Activated T-helper 9 cell treated with anti-CD3 and anti-CD28 coated beads, Interleukin-2, amount 50 U/mL, for 16 hours (primary cell): ENCODE measurements around the gene HES2.
"Not testable (repeated sequence)": the region's sequence is repeated elsewhere in the genome, so short reads cannot be mapped to it uniquely, and the experiment has no call there.

Source experiments
- DNase-seq: peaks from one replicate; pipeline ENCODE4 v3.0.0-alpha.2; 2020; ENCODE audit warnings: low read depth

HES2 gene

DNA sequence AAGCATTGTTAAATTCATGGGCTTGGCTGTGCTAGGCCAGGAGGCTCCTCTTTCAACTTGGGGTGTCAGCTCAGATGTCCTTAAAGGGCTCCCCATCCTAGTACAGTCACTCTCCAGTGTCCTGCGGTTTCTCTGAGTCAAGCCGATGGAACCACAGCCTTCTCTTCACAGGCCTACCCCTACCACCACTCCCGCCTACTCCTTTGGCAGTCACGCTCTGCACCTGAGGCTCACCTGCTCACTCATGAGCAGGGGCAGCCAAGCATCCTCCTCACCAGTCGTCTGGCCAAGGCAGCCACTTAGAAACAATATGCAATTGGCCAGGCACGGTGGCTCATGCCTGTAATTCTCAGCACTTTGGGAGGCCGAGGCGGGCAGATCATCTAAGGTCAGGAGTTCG, 29.7 kb downstream of the HES2 start:
- DNase-seq: no peak

DNA sequence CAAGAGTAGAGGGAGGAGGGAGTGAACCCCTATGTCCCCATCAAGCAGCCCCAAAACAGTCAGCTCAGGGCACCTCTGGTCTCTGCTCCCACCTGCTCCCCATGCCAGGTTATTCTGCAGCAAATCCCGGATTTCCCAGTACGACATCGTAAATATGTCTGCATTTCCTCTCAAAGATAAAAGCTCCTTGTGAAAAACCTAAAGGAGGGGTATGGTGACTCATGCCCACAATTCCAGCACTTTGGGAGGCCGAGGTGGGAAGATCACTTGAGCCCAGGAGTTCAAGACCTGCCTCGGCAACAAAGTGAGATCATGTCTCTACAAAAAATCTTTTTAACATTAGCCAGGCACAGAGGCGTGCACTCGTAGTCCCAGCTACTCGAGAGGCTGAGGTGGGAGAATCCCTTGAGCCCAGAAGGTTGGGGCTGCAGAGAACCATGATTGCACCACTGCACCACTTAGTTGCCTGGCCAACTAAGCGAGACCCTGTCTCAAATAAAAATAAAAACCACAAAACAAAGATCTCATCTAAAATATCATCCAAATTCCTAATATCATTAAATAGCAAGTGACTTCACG, 33.3 kb downstream of the HES2 start:
- no peak for DNase-seq

DNA sequence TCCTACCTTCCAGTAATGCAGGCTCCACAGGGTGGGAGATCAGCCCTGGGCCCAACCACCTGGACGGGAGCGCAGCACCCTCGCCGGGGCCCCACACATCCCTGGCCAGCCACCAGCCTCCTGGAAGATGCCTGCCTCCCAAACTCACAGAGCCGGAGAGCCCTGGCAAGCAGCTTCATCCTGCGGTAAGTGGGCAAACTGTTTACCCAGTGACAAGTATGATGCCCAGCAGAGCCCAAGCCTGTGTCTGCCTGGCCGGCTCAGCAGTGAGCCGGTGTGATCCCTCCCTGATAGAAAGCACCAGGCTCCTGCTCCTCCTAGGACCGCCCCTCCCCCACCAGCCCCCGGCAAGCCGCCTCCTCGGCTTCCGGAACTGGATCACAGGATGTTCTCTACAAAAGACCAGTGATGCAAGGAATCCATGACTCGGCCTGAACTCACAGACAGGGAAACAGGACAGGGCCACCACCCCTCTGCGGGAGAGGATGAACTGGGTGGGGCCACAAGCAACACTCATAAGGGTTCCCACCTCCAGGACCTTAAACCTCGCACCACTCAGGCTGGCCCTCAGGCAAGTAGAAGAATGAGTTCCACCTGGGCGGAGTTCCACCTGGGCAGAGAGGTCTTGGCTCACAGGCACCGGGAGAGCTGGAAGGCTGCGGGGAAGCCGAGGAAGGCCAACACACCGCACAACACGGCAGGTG, 34.1 kb downstream of the HES2 start:
- DNase-seq: no peak

DNA sequence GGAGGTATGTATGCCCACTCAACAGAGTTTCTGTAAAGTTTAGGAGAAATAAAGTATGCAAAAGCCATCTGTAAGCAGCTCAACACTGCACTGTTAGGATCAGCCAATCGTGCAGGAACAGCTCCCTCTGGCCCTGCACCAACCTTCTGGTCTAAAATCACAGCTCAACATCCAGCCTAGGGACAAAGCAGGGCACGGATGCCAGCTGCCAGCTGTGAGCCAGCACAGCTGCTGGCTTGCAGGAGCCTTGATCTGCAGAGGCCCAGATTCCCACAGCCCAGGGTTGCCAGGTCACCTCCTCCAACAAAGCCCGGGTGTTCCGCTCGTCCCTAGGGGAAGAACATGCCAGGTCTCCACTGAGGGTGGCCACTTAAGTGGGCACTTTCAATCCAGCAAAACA, 34.8 kb downstream of the HES2 start:
- DNase-seq: no peak

DNA sequence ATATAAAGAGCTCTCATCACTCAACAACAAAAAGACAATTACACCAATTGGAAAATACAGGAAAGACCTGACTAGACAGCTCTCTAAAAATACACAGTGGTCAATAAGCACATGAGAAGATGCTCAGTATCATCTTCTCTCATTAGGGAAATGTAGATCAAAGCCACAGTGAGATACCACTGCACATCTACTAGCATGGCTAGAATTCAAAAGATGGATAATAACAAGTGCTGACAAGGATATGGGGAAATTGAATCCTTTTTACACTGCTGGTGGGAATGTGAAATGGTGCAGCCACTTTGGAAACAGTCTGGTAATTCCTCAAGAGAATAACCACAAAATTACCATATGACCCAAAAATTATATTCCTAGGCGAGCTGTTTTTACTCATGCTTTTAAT, 35.6 kb downstream of the HES2 start:
- DNase-seq: no peak

DNA sequence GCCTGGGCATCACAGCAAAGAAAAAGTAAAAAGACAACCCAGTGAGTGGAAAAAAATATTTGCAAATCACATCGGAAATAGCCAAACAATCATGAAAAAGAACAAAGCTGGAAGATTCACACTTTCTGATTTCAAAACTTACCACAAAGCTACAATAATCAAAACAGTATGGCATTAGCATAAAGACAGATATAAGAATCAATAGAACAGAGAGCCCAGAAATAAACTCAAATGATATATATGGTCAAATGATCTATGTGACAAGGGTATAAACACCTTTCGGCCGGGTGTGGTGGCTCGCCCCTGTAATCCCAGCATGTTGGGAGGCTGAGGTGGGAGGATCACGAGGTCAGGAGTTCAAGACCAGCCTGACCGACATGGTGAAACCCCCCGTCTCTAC, 39.7 kb downstream of the HES2 start:
- no peak for DNase-seq

DNA sequence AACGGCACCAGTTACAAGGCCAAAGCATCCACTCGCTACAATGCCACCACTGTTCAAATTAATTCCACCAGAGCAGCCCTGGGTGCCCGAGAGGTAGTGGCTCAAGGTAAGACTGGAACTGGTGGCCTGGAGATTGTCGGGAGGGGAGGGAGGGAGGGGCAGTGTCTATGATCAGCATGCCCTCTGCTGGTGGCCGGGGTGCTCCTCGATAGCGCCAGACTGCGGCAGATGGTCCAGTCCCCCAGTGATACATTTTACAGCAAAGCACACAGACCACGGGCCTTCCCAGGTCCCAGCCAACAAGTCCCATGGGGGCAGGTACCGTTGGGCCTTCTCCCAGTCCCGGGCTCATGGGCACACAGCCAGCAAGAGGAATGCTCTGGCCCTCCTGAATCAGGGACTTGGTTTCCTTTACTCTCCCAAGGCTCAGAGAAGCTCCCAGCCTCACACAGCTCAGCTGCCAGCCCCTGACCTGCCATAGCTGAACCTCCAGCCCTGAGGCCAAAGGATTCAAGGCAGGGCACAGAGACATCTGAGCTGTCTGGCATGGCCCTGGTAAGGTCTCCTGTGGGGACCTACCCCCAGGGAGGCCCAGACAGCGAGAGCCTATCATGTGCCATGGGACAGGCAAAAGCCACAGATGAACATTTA, 41.5 kb downstream of the HES2 start:
- DNase-seq: no peak

DNA sequence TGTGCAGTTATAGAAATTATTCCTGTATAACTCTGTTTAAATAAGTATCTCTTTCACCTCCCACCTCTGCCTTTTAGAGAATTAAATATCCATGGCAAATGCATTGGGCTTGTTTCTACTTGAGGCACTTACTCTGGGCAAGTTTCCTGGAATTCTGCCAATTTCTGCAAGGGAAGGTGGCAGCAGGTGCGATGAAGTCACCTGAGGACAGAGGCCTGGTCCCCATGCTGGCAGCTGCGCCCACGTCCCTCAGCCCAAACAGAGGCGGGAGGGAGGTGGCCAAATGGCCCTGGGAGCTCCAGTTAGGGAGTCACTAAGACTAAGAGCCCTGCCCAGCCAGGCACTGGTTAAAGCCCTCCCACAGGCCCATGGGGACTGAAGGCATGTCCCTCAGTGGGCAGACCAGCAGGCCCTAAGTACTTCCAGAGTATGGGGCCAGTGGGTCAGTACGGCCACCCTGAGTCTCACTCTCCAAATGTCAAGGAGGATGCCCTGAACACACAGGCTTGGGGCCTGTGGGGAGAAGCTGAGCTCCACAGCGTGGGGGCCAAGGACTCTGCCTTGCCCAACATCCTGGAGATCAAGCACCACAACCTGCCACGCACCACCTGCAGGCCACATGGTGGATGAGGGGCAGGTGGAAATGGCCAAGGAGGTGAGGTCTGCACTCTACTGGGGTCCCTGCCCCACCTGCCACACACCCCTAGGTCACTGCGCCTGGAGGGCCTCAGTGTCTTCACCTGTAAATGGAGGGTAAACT, 45.6 kb downstream of the HES2 start:
- no peak for DNase-seq

DNA sequence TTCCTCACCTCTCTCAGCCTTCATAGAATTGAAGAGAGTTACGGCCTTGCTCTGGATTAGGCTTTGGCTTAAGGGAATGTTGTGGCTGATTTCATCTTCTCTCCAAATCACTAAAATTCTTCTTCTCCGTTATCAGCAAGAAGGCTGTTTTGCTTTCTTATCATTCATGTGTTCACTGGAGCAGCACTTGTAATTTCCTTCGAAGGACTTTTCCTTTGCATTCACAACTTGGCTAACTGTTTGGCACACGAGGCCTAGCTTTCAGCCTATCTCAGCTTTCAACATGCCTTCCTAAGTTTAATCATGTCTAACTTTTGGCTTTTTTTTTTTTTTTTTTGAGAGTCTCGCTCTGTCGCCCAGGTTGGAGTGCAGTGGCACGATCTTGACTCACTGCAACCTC, 47.5 kb downstream of the HES2 start:
- DNase-seq: not testable (repeated sequence)

DNA sequence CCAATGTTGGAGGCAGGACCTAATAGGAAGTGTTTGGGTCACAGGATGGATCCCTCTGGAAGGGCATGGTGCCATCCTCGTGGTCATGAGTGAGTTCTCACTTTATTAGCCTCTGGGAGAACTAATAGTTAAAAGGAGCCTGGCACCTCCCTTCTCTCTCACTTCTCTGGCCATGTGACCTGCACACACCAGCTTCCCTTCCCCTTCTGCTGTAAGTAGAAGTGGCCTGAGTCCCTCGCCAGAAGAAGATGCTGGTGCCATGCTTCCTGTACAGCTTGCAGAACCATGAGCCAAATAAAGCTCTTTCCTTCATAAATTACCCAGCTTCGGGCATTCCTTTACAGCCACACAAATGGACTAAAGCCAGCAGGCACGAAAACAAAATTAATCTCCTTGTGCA, 49.7 kb downstream of the HES2 start:
- DNase-seq: no peak

DNA sequence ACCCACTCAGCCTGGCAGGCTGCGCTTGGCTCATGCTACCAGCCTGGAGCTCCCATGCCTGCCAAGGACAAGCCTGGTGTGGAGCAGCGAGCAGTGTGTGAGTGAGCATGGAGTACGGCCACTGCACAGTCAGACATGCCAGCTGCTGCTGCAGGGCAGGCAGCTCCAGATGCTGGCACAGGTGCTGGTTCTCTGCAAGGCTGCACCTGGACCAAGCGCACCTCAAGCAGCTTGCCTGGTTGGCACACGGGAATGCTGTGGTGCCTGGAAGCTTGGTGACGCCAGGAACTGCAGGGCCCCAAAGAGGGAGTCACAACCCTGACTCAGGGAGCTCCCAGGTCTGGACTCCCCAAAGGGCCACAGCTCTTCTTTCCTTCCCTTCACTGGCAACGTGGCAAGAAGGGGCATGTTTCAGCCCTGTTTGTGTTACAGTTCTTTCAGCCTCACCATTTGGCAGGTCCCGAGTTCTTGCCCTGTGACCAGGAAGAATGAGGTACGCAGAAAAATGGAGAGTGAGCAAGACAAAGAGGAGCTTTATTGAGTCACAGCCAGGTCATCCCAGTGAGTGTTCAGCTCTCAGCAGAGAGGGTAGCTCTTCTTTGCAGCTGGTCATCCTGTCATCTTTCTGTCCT, 52.2 kb downstream of the HES2 start:
- DNase-seq: no peak

DNA sequence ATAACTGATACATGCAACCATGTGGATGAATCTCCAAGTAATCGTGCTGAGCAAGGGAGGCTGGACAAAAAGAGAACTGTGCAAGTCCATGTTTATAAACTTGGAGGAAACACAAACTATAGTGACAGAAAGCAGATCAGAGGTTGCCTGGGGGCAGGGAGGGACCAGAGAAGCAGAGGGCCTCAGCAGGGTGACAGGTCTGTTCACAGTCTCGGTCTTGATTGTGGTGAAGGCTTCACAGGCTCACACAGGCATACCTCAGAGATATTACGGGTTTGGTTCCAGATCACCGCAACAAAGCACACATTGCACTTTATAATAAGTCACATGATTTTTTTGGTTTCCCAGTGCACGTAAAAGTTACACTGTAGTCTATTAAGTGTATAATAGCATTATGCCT, 54.7 kb downstream of the HES2 start:
- no peak for DNase-seq

DNA sequence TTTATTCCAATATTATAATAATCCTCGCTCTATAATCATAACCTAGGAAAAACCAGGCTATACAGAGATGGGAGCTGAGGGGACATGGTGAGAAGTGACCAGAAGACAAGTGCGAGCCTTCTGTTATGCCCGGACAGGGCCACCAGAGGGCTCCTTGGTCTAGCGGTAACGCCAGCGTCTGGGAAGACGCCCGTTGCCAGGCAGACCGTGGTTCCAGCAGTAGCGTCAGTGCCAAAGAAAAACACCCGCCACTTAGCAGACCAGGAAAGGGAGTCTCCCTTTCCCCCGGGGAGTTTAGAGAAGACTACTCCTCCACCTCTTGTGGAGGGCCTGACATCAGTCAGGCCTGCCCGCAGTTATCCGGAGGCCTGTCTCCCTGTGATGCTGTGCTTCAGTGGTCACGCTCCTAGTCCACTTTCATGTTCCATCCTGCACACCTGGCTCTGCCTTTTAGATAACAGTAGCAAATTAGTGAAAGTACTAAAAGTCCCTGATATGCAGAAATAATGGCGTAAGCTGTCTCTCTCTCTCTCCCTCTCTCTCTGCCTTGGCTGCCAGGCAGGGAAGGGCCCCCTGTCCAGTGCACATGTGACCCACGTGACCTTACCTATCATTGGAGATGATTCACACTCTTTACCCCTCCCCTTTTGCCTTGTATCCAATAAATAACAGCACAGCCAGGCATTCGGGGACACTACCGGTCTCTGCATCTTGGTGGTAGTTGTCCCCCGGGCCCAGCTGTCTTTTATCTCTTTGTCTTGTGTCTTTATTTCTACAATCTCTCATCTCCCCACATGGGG, 56.4 kb downstream of the HES2 start:
- not testable (repeated sequence) for DNase-seq
